Spleen (tissue), 11 donors: Measurements from ENCODE around the gene PDE4D. TPM values are rescaled to one million over a fixed set of nuclear protein-coding genes. Genes with fewer than 3 reads are reported as not detected.

Experiments
- DNase-seq: peaks from one replicate; pipeline ENCODE4 v3.0.0-alpha.2; 2020
- H3K27ac ChIP-seq, 8 donors: fragments of 200-600 bp; sonication (generic) in 7 of 8; 1 replicate in 4 of 8; 2 replicates in 4 of 8; pipeline versions ENCODE4 v1.5.0 to v1.8.0; 2016 to 2021; ENCODE audit warnings: inconsistent platforms in 4 of 8, mild to moderate bottlenecking in 4 of 8, moderate library complexity in 1 of 8
- H3K27me3 ChIP-seq, 7 donors: fragments of 200-600 bp; sonication (generic) in 6 of 7; replicated peaks in 1 of 7; 1 replicate in 4 of 7; 2 replicates in 3 of 7; pipeline versions ENCODE4 v1.5.0 to v1.8.0; 2016 to 2021; ENCODE audit warnings: inconsistent platforms in 3 of 7, mild to moderate bottlenecking in 1 of 7
- H3K36me3 ChIP-seq, 6 donors: fragments of 200-600 bp; sonication (generic) in 5 of 6; 1 replicate in 4 of 6; 2 replicates in 2 of 6; pipeline versions ENCODE4 v1.5.0 to v1.8.0; 2016 to 2021; ENCODE audit warnings: inconsistent platforms in 2 of 6
- H3K4me1 ChIP-seq, 6 donors: fragments of 200-600 bp; sonication (generic) in 5 of 6; 1 replicate in 3 of 6; 2 replicates in 3 of 6; pipeline versions ENCODE4 v1.5.0 to v1.8.0; 2016 to 2021; ENCODE audit warnings: inconsistent platforms in 3 of 6
- H3K4me3 ChIP-seq, 8 donors: fragments of 200-600 bp; sonication (generic) in 7 of 8; 1 replicate in 4 of 8; 2 replicates in 4 of 8; pipeline versions ENCODE4 v1.5.0 to v1.8.0; 2016 to 2021; ENCODE audit warnings: inconsistent platforms in 4 of 8, mild to moderate bottlenecking in 4 of 8, moderate library complexity in 2 of 8
- H3K9me3 ChIP-seq, 8 donors: fragments of 200-600 bp; sonication (generic) in 7 of 8; 1 replicate in 4 of 8; 2 replicates in 4 of 8; pipeline versions ENCODE4 v1.5.0 to v1.8.0; 2016 to 2021; ENCODE audit warnings: inconsistent platforms in 4 of 8
- CTCF ChIP-seq, 11 experiments: fragments of 200-600 bp in 7 of 11; fragments of 450-650 bp in 4 of 11; sonication (generic) in 4 of 11; IDR thresholded peaks in 8 of 11; conservative IDR thresholded peaks in 3 of 11; 1 replicate in 7 of 11; 2 replicates in 4 of 11; pipeline versions ENCODE4 v1.4.0 to v1.8.0; 2016 to 2021; ENCODE audit warnings: antibody characterized with exemption in 11 of 11, inconsistent platforms in 4 of 11, mild to moderate bottlenecking in 1 of 11
- POLR2A ChIP-seq, 3 donors: fragments of 450-650 bp; IDR thresholded peaks; one replicate each; pipeline ENCODE4 v1.5.1; 2017; ENCODE audit warnings: antibody characterized with exemption in 3 of 3, mild to moderate bottlenecking in 1 of 3
- POLR2AphosphoS5 ChIP-seq, 3 donors: sonication (generic); formaldehyde crosslinking; IDR thresholded peaks; one replicate each; pipeline ENCODE4 v1.5.1; 2017; ENCODE audit warnings: antibody characterized with exemption in 3 of 3
- WGBS, 5 donors: extraction: QIAGEN DNeasy Blood & Tissue Kit in 3 of 5; methylation state at CpG; one replicate each; pipeline versions ENCODE4 v1.1.5 to v1.1.7; 2013 to 2018; 5-methylcytosine and 5-hydroxymethylcytosine counted together
- intact Hi-C: fragments of 100-400 bp; cut with DNase I; formaldehyde crosslinking; loops from one replicate; pipeline ENCODE4 v1.15.0; 2023; ENCODE audit warnings: low total_unique reads
- polyA plus RNA-seq, 3 donors: library from polyadenylated mRNA; stranded (reverse); fragments of 200-250 nt; gene quantifications; one replicate each; pipeline ENCODE4 v1.2.1, GENCODE V29; 2013
- total RNA-seq, 7 donors: library from RNA; depleted of rRNA in 3 of 7; stranded (reverse); fragments of >200 nt in 3 of 7; fragmentation: NEBNext Ultra II Directional in 4 of 7; extraction: Animal tissue kit (Norgen Biotek cat#: 25700) in 4 of 7; gene quantifications; one replicate each; pipeline versions ENCODE4 v1.1.0 to v1.2.1, GENCODE V29; 2016 to 2021
- donor health status: healthy with polysubstance abuse.
- donor health status: DM: no; HTN: no; CAD: no; lungs with moderate emphysema.
- donor health status: DM: no; HTN: no; CAD: no.
- donor health status: Bipolar disorder and iron deficiency.
- donor health status: healthy.
- donor health status: DM: no; HTN: no; CAD: no.
- donor health status: DM: yes; HTN: yes; CAD: no.

The PDE4D gene
- total and polyA plus RNA-seq, 10 donors, result 0.88 to 51.8 (median 18.2) TPM

DNA sequence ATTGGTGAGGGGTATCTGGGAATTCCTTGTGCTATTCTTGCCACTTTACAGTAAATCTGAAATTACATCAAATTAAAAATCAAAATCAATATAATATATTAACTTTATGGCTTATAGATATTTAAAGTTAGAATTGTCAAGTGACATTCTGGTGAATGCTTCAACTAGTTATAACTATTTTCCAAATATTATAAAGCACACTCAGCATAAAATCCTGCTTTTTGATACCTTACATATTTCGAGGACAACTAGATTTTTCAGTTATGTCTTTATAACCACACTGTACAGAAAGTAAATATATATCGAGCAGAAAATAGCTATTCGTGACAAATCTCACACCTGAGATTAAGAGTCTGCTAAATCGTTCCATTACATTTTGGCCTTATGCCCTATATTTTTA is 210.2 kb downstream of the PDE4D start:
- intact Hi-C loops, result no loop called here
- no peaks in the 10 kb centered on the region for H3K9me3 ChIP-seq
- no peak overlapping the region for H3K27ac ChIP-seq
- WGBS, 5 donors, result 89 to 93% (median 91%) methylated on average over 4 of the region's 4 CpGs
- DNase-seq, result no peak
- no peak overlapping the region for H3K4me3 ChIP-seq
- H3K36me3 ChIP-seq, result no peaks in the 10 kb centered on the region
- no peaks in the 10 kb centered on the region for H3K4me1 ChIP-seq
- H3K27me3 ChIP-seq, result no peaks in the 10 kb centered on the region
- TF ChIP-seq POLR2AphosphoS5 (IDR thresholded peaks at IDR 0.05) (no peak), CTCF (IDR thresholded peaks at IDR 0.05 in 8 of 11, conservative IDR thresholded peaks at IDR 0.05 in 3 of 11) (no peak), POLR2A (IDR thresholded peaks at IDR 0.05) (no peak)

DNA sequence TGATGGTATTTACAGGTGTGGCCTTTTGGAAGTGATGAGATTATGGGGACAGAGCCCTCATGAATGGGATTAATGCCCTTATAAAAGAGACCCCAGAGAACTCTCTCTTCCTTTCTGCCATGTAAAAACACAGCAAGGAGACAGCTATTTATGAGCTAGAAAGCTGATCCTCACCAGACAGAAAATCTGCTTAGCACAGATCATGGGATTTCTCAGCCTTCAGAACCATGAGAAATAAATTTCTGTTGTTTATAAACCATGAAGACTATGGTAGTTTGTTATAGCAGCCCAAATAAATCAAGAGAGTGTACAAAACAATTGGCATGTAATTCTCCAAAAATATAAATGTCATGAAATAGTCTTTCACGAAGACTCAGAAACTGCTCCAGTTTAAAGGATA is 211.0 kb downstream of the PDE4D start:
- intact Hi-C loops, result no loop called here
- no peaks in the 10 kb centered on the region for H3K9me3 ChIP-seq
- no peaks in the 10 kb centered on the region for H3K4me1 ChIP-seq
- H3K36me3 ChIP-seq, result no peaks in the 10 kb centered on the region
- TF ChIP-seq CTCF (IDR thresholded peaks at IDR 0.05 in 8 of 11, conservative IDR thresholded peaks at IDR 0.05 in 3 of 11), result no peak
- 84 to 93% (median 90%) methylated on average over 1 of the region's 1 CpG for WGBS, 5 donors
- H3K4me3 ChIP-seq, result no peak overlapping the region
- H3K27me3 ChIP-seq, result no peaks in the 10 kb centered on the region
- no peak overlapping the region for H3K27ac ChIP-seq
- DNase-seq, result no peak

DNA sequence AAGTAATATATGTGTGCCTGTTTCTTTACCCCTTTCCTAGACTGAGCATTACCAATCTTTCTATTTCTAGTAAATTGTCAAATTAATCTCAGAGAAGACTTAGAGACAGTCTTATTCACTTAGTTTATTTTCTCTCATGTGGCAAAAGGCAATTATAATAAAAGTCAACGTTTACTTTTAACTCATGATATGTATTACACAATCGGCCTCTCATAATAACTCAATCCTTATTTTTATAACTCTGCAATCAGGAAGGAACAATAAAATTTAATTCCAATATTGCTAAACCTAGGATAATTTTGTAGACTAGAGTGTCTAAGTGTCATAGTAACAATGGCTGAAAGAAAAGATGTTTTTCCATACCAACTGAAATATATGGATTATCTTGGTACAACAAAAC is 214.6 kb downstream of the PDE4D start:
- H3K36me3 ChIP-seq, result no peaks in the 10 kb centered on the region
- H3K4me1 ChIP-seq, result no peaks in the 10 kb centered on the region
- H3K4me3 ChIP-seq, result no peak overlapping the region
- H3K27me3 ChIP-seq, result no peaks in the 10 kb centered on the region
- TF ChIP-seq POLR2A (IDR thresholded peaks at IDR 0.05) (no peak), POLR2AphosphoS5 (IDR thresholded peaks at IDR 0.05) (no peak), CTCF (IDR thresholded peaks at IDR 0.05 in 8 of 11, conservative IDR thresholded peaks at IDR 0.05 in 3 of 11) (no peak)
- no peaks in the 10 kb centered on the region for H3K9me3 ChIP-seq
- no peak for DNase-seq
- intact Hi-C loops, result loop anchor here (5.0 to 10.0 kb wide), 2 partner anchors 172 to 494 kb away; no protein-coding TSS in a partner anchor
- no peak overlapping the region for H3K27ac ChIP-seq
- WGBS, 5 donors, result 74 to 89% (median 84%) methylated on average over 2 of the region's 2 CpGs

DNA sequence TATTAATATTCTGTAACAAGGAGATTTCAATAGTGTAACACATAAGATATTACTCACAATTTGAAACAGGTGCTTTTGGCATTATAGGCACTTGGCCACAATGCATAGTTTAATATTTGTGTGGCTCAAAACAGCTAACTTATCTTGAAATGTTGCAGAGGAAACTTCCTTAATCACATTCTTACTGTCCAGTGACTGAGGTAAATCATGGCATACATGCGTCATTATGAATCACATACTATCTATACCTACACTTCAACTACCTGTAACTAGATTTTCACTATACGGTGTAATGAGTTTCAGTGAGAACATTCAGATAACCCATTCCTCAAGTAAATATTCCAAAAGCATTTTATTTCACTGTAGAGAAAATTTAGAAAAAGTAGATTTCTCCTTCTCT is 218.8 kb downstream of the PDE4D start:
- H3K4me3 ChIP-seq, result no peak overlapping the region
- H3K36me3 ChIP-seq, result no peaks in the 10 kb centered on the region
- no peaks in the 10 kb centered on the region for H3K9me3 ChIP-seq
- no peaks in the 10 kb centered on the region for H3K4me1 ChIP-seq
- no peak for DNase-seq
- no peak overlapping the region for H3K27ac ChIP-seq
- 90 to 97% (median 93%) methylated on average over 2 of the region's 2 CpGs for WGBS, 5 donors
- intact Hi-C loops, result loop anchor here (5.0 to 10.0 kb wide), 3 partner anchors 167 to 490 kb away; no protein-coding TSS in a partner anchor
- no peak for TF ChIP-seq POLR2AphosphoS5 (IDR thresholded peaks at IDR 0.05)
- TF ChIP-seq POLR2A (IDR thresholded peaks at IDR 0.05), result no peak
- TF ChIP-seq CTCF (IDR thresholded peaks at IDR 0.05 in 8 of 11, conservative IDR thresholded peaks at IDR 0.05 in 3 of 11), result no peak
- H3K27me3 ChIP-seq, result no peaks in the 10 kb centered on the region
